HG03571 (cell line): ENCODE results near the gene DCTN3.

Experiments used
- ATAC-seq: cut with Tn5 transposase; IDR thresholded peaks from one replicate; pipeline ENCODE4 v1.9.1; 2021; ENCODE audit not compliant: unreplicated experiment

The DCTN3 gene

DNA sequence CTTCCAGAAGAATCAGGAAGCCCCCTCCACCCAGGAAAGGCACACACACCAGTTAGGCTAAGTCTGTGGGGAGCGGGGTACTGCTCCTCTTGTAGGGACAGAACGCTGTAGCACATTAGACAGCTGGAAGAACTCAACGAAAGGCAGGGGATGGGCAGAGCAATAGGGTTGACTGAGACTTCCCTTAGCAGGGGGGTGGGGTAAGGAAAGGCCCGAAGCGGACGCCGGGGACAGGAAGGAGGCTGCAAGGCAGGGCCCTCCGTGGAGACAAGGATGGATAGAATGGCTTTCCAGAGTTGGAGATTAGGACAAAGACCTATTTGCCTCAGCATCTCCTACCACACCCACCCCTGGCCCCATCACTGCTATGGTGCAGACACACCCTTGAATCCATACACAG lies 45.1 kb downstream of the DCTN3 start:
- no peak for ATAC-seq

DNA sequence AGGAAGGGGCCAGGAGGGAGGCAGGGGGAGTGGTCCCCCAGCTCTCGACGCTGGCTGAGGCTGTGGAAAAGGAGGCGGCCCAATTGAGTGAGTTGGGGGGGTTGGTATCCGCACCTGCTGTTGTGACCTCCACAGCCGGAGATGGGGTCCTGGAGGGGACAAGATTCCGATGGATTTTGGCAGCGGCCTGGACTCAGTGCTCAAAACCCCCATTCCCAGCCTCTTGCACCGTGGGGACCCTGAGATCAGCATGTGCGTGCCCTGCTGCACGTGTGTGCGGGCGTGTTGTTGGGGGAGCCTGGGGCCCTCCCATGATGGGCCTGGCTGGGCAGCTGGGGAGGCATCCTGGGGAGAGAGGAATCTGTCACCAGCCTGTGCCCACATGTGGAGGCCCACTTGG lies 45.7 kb downstream of the DCTN3 start:
- no peak for ATAC-seq

GRCh38 chr9:34573599-34574325 lies 46.5 kb downstream of the DCTN3 start:
- no peak for ATAC-seq

DNA sequence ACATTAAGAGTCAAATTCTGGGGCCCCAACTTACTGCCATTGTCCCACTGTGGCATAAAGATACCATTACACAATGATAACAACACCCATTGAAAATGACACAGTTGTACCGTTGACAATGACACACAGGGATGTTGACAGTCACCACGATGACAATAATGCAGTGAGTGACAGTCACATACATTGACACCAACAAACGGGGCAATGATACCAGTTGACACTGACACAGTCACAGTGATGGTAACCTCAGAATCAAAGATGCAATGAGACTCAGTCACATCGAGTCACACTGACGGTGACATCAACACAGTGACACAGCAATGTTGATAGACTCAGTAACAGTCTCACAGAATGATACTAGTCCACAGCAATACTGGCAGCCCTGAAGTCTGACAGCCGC lies 47.7 kb downstream of the DCTN3 start:
- no peak for ATAC-seq

DNA sequence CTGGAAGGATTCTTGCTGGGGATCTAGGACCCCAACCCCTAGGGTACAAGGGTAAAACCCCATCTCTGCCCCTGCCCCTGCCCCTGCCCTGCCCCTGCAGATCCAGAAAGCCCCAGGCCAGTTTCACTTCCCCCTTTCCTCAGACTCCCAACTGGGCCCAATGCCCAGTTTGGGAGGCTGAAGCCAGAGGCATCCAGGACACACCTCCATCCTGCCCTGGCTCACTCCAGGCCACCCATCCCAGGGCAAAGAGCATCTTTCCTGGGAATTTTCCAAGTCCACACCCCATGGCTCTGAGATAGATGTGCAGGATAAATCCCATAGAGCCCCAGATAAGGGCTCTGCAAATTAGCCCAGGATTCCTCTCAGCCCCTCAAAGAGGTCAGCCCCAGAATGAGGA lies 48.2 kb downstream of the DCTN3 start:
- no peak for ATAC-seq

DNA sequence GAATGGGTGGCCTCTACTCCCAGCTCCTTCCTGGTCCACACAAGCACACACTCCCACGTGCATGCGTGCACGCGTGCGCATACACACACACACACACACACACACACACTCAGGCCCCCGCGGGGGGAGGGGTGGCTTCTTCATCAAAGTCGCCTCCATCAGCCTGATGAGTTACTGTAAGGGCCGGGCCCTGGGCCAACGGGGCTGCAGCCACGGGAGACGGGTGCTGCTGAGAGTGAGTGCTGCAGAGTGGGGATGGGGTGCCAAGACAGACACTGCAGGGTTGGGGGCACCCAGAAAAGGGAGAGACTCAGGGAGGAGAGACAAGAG lies 48.8 kb downstream of the DCTN3 start:
- no peak for ATAC-seq

GRCh38 chr9:34570809-34571480 lies 49.4 kb downstream of the DCTN3 start:
- ATAC-seq, result no peak

GRCh38 chr9:34570376-34570775 lies 49.9 kb downstream of the DCTN3 start:
- no peak for ATAC-seq

GRCh38 chr9:34568774-34569173 lies 51.5 kb downstream of the DCTN3 start:
- ATAC-seq, result no peak

- ATAC-seq, result no peak
Observed at GRCh38 chr9:34568133-34568532, 52.2 kb downstream of the DCTN3 start.

GRCh38 chr9:34566972-34567371 lies 53.3 kb downstream of the DCTN3 start:
- no peak for ATAC-seq

DNA sequence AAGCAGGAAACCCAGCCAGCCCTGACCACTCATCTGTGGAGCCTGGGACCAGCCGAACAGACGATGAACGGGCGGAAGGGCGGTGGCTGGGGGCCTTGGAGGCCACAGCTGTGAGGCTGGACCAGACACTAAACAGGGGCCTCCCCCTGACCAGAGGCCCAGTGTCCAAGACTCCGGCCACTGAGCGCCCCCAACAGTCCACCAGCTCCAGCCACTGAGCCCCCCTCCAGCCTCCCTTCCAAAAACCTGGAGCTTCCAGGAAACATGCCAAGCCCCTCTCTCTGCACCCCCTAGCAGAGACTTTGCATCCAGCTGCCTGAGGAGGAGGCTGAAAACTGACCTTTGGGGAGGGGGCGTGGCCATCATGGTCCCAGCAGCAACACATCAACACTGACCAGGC lies 54.0 kb downstream of the DCTN3 start:
- ATAC-seq, result no peak

DNA sequence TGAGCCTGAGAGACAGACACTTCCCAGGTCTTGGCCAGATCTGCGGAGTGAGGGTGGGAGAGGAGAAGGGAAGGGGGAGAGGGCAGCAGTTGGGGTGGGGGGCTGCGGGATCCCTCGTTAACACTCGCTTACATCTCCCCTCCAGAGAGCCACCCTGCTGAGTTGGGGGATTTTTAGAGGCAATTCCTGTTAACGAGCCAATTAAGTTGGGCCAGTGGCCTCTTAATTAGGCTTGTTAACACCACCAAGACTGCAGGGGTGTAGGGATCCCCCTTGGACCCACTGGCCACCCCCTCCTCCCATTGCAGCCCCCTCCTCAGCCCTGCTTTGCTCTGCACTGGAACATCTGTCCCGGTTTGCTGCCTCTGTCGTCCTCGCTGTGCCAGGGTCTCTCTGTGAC lies 54.4 kb downstream of the DCTN3 start:
- ATAC-seq, result no peak

- no peak for ATAC-seq
Observed at GRCh38 chr9:34564617-34565016, 55.7 kb downstream of the DCTN3 start.
